ENCODE data around the gene UPF1.

DNA sequence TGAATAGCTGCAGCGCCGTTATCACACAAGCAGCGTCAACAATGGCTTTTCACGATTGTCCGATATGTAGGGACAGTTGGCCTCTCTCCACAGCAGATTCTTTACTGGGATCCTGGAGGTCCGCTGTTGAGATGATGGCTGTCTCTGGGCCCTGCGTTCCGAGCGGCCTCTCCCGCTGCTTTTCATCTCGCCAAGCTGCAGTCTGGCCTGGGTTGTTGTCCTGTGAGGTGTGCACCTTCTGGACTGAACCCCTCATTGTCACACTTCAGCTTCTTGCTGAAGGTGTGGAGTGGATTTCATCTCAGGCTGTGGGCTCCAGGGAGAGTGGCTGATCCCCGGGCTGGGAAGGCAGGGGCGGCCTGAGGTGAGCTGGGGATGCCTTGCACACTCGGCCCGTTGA, 9.6 kb downstream of the UPF1 start:
- TF ChIP-seq YY1 (IDR thresholded peaks at IDR 0.05; ENCODE audit: low read depth) (no peak), RCOR1 (IDR thresholded peaks at IDR 0.05; ENCODE audit: low read length) (no peak), SMC3 (IDR thresholded peaks at IDR 0.05; ENCODE audit: low read depth, low read length) (no peak), MXI1 (IDR thresholded peaks at IDR 0.05; ENCODE audit: low read depth, low read length) (no peak), EP300 (IDR thresholded peaks at IDR 0.05; ENCODE audit: borderline replicate concordance in 1 of 2, low read depth in 1 of 2, low read length in 1 of 2) (no peak), JUND (IDR thresholded peaks at IDR 0.05) (no peak), POLR2AphosphoS5 (IDR thresholded peaks at IDR 0.05; ENCODE audit: low read depth, low read length) (no peak), TAF1 (IDR thresholded peaks at IDR 0.05; ENCODE audit: borderline replicate concordance, low read depth, low read length) (no peak)
- TF ChIP-seq, protein P1, sequence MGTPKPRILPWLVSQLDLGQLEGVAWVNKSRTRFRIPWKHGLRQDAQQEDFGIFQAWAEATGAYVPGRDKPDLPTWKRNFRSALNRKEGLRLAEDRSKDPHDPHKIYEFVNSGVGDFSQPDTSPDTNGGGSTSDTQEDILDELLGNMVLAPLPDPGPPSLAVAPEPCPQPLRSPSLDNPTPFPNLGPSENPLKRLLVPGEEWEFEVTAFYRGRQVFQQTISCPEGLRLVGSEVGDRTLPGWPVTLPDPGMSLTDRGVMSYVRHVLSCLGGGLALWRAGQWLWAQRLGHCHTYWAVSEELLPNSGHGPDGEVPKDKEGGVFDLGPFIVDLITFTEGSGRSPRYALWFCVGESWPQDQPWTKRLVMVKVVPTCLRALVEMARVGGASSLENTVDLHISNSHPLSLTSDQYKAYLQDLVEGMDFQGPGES (IDR thresholded peaks at IDR 0.05; ENCODE audit: low read depth, low read length): no peak
- TF ChIP-seq, protein P2, sequence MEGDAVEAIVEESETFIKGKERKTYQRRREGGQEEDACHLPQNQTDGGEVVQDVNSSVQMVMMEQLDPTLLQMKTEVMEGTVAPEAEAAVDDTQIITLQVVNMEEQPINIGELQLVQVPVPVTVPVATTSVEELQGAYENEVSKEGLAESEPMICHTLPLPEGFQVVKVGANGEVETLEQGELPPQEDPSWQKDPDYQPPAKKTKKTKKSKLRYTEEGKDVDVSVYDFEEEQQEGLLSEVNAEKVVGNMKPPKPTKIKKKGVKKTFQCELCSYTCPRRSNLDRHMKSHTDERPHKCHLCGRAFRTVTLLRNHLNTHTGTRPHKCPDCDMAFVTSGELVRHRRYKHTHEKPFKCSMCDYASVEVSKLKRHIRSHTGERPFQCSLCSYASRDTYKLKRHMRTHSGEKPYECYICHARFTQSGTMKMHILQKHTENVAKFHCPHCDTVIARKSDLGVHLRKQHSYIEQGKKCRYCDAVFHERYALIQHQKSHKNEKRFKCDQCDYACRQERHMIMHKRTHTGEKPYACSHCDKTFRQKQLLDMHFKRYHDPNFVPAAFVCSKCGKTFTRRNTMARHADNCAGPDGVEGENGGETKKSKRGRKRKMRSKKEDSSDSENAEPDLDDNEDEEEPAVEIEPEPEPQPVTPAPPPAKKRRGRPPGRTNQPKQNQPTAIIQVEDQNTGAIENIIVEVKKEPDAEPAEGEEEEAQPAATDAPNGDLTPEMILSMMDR (IDR thresholded peaks at IDR 0.05): no peak
- TF ChIP-seq, protein P3, sequence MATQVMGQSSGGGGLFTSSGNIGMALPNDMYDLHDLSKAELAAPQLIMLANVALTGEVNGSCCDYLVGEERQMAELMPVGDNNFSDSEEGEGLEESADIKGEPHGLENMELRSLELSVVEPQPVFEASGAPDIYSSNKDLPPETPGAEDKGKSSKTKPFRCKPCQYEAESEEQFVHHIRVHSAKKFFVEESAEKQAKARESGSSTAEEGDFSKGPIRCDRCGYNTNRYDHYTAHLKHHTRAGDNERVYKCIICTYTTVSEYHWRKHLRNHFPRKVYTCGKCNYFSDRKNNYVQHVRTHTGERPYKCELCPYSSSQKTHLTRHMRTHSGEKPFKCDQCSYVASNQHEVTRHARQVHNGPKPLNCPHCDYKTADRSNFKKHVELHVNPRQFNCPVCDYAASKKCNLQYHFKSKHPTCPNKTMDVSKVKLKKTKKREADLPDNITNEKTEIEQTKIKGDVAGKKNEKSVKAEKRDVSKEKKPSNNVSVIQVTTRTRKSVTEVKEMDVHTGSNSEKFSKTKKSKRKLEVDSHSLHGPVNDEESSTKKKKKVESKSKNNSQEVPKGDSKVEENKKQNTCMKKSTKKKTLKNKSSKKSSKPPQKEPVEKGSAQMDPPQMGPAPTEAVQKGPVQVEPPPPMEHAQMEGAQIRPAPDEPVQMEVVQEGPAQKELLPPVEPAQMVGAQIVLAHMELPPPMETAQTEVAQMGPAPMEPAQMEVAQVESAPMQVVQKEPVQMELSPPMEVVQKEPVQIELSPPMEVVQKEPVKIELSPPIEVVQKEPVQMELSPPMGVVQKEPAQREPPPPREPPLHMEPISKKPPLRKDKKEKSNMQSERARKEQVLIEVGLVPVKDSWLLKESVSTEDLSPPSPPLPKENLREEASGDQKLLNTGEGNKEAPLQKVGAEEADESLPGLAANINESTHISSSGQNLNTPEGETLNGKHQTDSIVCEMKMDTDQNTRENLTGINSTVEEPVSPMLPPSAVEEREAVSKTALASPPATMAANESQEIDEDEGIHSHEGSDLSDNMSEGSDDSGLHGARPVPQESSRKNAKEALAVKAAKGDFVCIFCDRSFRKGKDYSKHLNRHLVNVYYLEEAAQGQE (IDR thresholded peaks at IDR 0.05; ENCODE audit: low read depth, low read length): no peak
- TF ChIP-seq, protein P4, sequence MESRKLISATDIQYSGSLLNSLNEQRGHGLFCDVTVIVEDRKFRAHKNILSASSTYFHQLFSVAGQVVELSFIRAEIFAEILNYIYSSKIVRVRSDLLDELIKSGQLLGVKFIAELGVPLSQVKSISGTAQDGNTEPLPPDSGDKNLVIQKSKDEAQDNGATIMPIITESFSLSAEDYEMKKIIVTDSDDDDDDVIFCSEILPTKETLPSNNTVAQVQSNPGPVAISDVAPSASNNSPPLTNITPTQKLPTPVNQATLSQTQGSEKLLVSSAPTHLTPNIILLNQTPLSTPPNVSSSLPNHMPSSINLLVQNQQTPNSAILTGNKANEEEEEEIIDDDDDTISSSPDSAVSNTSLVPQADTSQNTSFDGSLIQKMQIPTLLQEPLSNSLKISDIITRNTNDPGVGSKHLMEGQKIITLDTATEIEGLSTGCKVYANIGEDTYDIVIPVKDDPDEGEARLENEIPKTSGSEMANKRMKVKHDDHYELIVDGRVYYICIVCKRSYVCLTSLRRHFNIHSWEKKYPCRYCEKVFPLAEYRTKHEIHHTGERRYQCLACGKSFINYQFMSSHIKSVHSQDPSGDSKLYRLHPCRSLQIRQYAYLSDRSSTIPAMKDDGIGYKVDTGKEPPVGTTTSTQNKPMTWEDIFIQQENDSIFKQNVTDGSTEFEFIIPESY (IDR thresholded peaks at IDR 0.05; ENCODE audit: borderline replicate concordance, low read depth): no peak
- TF ChIP-seq, protein P5, sequence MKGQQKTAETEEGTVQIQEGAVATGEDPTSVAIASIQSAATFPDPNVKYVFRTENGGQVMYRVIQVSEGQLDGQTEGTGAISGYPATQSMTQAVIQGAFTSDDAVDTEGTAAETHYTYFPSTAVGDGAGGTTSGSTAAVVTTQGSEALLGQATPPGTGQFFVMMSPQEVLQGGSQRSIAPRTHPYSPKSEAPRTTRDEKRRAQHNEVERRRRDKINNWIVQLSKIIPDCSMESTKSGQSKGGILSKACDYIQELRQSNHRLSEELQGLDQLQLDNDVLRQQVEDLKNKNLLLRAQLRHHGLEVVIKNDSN (IDR thresholded peaks at IDR 0.05; ENCODE audit: borderline replicate concordance, low read depth): no peak

Data from SK-N-SH (cell line).